Keratinocyte (primary cell): ENCODE measurements around the gene LIN52. TPM values are rescaled to one million over a fixed set of nuclear protein-coding genes. Genes with fewer than 3 reads are reported as not detected.
"Not testable (repeated sequence)": the region's sequence is repeated elsewhere in the genome, so short reads cannot be mapped to it uniquely, and the experiment has no call there.

ENCODE experiments used
- DNase-seq: peaks from one replicate; pipeline ENCODE4 v3.0.0-alpha.2; 2011; ENCODE audit warnings: low read depth, missing footprints, low spot score
- FAIRE-seq: peaks from 2 replicates; lab custom pipeline; 2011; peaks lifted over from hg19 to GRCh38; lab: Jason Lieb, UNC
- H2AFZ ChIP-seq: 2 replicates; pipeline ENCODE4 v1.6.0; 2012; ENCODE audit warnings: low read length, control low read depth, inconsistent platforms; ENCODE audit not compliant: control insufficient read depth
- H3K27ac ChIP-seq: 2 replicates; pipeline ENCODE4 v1.5.1; 2011; ENCODE audit warnings: low read length; ENCODE audit not compliant: control insufficient read depth, insufficient read depth
- H3K27me3 ChIP-seq: 3 replicates; pipeline ENCODE4 v1.6.0; 2011; ENCODE audit warnings: low read length; ENCODE audit not compliant: control insufficient read depth, insufficient read depth; ENCODE audit errors: extremely low read depth
- H3K36me3 ChIP-seq, 2 experiments: 2 replicates in 1 of 2; 3 replicates in 1 of 2; pipeline ENCODE4 v1.5.1; 2011; ENCODE audit warnings: low read length in 2 of 2, mild to moderate bottlenecking in 1 of 2; ENCODE audit not compliant: control insufficient read depth in 2 of 2, insufficient read depth in 2 of 2; ENCODE audit errors: extremely low read depth in 1 of 2
- H3K4me1 ChIP-seq: 3 replicates; pipeline ENCODE4 v1.5.1; 2011; ENCODE audit warnings: low read length; ENCODE audit not compliant: control insufficient read depth, insufficient read depth; ENCODE audit errors: extremely low read depth
- H3K4me2 ChIP-seq: 3 replicates; pipeline ENCODE4 v1.6.0; 2011; ENCODE audit warnings: low read depth, low read length; ENCODE audit not compliant: control insufficient read depth, insufficient read depth; ENCODE audit errors: extremely low read depth
- H3K4me3 ChIP-seq, 3 experiments: fragments of 200-600 bp in 1 of 3; sonication (generic) in 1 of 3; 2 replicates in 2 of 3; 3 replicates in 1 of 3; pipeline ENCODE4 v1.5.1; 2011 to 2016; ENCODE audit warnings: low read length in 3 of 3, mild to moderate bottlenecking in 3 of 3, control low read depth in 2 of 3, inconsistent platforms in 1 of 3, low read depth in 1 of 3, mixed read lengths in 1 of 3, mixed run types in 1 of 3, moderate library complexity in 1 of 3; ENCODE audit not compliant: control insufficient read depth in 2 of 3, insufficient read depth in 2 of 3; ENCODE audit errors: extremely low read depth in 1 of 3
- H3K79me2 ChIP-seq: 2 replicates; pipeline ENCODE4 v1.6.0; 2012; ENCODE audit warnings: low read length; ENCODE audit not compliant: control insufficient read depth, insufficient read depth
- H3K9ac ChIP-seq: 3 replicates; pipeline ENCODE4 v1.6.0; 2011; ENCODE audit warnings: low read length; ENCODE audit not compliant: control insufficient read depth, insufficient read depth; ENCODE audit errors: extremely low read depth
- H3K9me1 ChIP-seq: 3 replicates; pipeline ENCODE4 v1.6.0; 2011; ENCODE audit warnings: low read length; ENCODE audit not compliant: control insufficient read depth, insufficient read depth; ENCODE audit errors: extremely low read depth
- H3K9me3 ChIP-seq: 2 replicates; pipeline ENCODE4 v1.5.1; 2012; ENCODE audit warnings: low read depth, low read length; ENCODE audit not compliant: control insufficient read depth
- H4K20me1 ChIP-seq: 3 replicates; pipeline ENCODE4 v1.6.0; 2011; ENCODE audit warnings: low read length; ENCODE audit not compliant: control insufficient read depth, insufficient read depth; ENCODE audit errors: extremely low read depth
- EZH2 ChIP-seq: IDR thresholded peaks from one replicate; pipeline ENCODE4 v1.6.1; 2012; ENCODE audit warnings: inconsistent platforms, mild to moderate bottlenecking, low read length, moderate library complexity
- dilution Hi-C: fragments of 300-500 bp; cut with MboI; formaldehyde crosslinking; loops from one replicate; pipeline ENCODE4 v1.7.0; 2020; ENCODE audit warnings: low sequenced_read_pairs; ENCODE audit not compliant: extremely low pct_ligation_motif_present
- polyA plus RNA-seq, 5 experiments: library from polyadenylated mRNA; depleted of rRNA in 3 of 5; stranded (reverse) in 3 of 5; stranded (forward) in 1 of 5; unstranded in 1 of 5; fragments of >200 nt; gene quantifications; 1 replicate in 1 of 5; 2 replicates in 3 of 5; 3 replicates in 1 of 5; pipeline versions ENCODE4 v1.2.1 to v1.2.3, GENCODE V29; 2011 to 2012; ENCODE audit warnings: missing spikeins in 2 of 5, low read depth in 1 of 5, low replicate concordance in 1 of 5
- TF ChIP-seq, protein P1 (sequence below), 3 experiments: IDR thresholded peaks in 1 of 3; conservative IDR thresholded peaks in 1 of 3; optimal IDR thresholded peaks in 1 of 3; 2 replicates in 2 of 3; 3 replicates in 1 of 3; pipeline versions ENCODE3 to v1.5.1; 2011; ENCODE audit warnings: low read length in 3 of 3, mild to moderate bottlenecking in 3 of 3, moderate library complexity in 2 of 3, control low read depth in 1 of 3, inconsistent platforms in 1 of 3; ENCODE audit not compliant: insufficient read depth in 2 of 3; ENCODE audit errors: extremely low read depth in 1 of 3

The LIN52 gene
- polyA plus RNA-seq, 1 donor (not counting 4 experiments of a cell fraction or from before 2014, with no cell fraction given) = 6.8 TPM

DNA sequence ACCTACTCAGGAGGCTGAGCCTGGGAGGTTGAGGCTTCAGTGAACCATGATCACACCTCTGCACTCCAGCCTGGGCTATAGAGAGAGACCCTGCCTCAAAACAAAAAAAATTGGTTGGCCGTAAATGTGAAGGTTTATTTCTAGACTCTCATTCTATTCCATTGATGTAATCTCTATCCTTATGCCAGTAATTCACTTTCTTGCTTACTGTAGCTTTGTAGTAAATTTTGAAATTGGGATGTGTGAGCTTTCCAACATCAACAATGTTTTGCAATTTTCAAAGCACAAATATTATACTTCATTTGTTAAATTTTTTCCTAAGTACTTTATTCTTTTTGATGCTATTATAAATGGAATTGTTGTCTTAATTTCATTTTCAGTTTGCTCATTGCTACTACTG lies 24.6 kb downstream of the LIN52 start:
- H3K4me2 ChIP-seq = no peak overlapping the region
- H3K4me3 ChIP-seq = no peak overlapping the region
- H3K9ac ChIP-seq = no peak overlapping the region
- DNase-seq (no peak), FAIRE-seq (no peak)
- H3K4me1 ChIP-seq = no peaks in the 10 kb centered on the region
- no peaks in the 10 kb centered on the region for H3K27me3 ChIP-seq
- no peak overlapping the region for H3K27ac ChIP-seq
- no peak overlapping the region for H2AFZ ChIP-seq
- no peaks in the 10 kb centered on the region for H3K79me2 ChIP-seq
- H3K9me1 ChIP-seq = no peaks in the 10 kb centered on the region
- H3K36me3 ChIP-seq = no peaks in the 10 kb centered on the region
- no peak for TF ChIP-seq EZH2
- TF ChIP-seq, protein P1, sequence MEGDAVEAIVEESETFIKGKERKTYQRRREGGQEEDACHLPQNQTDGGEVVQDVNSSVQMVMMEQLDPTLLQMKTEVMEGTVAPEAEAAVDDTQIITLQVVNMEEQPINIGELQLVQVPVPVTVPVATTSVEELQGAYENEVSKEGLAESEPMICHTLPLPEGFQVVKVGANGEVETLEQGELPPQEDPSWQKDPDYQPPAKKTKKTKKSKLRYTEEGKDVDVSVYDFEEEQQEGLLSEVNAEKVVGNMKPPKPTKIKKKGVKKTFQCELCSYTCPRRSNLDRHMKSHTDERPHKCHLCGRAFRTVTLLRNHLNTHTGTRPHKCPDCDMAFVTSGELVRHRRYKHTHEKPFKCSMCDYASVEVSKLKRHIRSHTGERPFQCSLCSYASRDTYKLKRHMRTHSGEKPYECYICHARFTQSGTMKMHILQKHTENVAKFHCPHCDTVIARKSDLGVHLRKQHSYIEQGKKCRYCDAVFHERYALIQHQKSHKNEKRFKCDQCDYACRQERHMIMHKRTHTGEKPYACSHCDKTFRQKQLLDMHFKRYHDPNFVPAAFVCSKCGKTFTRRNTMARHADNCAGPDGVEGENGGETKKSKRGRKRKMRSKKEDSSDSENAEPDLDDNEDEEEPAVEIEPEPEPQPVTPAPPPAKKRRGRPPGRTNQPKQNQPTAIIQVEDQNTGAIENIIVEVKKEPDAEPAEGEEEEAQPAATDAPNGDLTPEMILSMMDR (optimal IDR thresholded peaks at IDR 0.05 in 1 of 3, IDR thresholded peaks at IDR 0.05 in 1 of 3, conservative IDR thresholded peaks at IDR 0.05 in 1 of 3; ENCODE audit: extremely low read depth in 1 of 3, insufficient read depth in 2 of 3, low read length in 3 of 3) = no peak
- no peaks in the 10 kb centered on the region for H3K9me3 ChIP-seq
- H4K20me1 ChIP-seq = no peaks in the 10 kb centered on the region
- dilution Hi-C loops = no loop called here

DNA sequence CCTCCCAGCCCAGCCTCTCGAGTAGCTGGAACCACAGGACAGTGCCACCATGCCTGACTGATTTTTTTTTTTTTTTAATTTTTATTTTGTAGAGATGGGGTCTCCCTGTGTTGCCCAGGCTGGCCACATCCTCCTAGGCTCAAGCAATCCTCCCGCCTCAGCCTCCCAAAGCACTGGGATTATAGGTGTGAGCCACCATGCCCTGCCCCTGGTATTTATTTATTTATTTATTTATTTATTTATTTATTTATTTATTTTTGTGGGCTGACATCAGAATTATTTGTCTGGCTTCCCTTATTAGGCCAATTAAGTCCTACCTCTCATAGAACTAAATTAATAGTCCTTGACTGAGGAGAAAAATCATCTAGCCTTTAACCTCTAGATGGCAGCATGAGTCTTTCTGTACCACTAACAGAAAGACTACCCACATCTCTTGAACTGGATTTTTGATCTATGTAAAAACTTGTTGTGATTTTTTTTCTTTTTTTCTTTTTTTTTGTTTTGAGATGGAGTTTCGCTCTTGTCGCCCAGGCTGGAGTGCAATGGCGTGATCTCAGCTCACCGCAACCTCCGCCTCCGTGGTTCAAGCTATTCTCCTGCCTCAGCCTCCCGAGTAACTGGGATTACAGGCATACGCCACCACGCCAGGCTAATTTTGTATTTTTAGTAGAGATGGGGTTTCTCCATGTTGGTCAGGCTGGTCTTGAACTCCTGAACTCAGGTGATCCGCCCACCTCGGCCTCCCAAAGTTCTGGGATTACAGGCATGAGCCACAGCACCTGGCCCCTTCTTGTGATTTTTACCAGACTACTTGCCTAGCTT lies 26.9 kb downstream of the LIN52 start:
- H3K9me1 ChIP-seq, H3K36me3 ChIP-seq, DNase-seq, H3K4me3 ChIP-seq, H3K9me3 ChIP-seq, H3K4me2 ChIP-seq, H3K79me2 ChIP-seq, H3K9ac ChIP-seq, H3K27ac ChIP-seq, H3K4me1 ChIP-seq, H4K20me1 ChIP-seq, dilution Hi-C loops, H2AFZ ChIP-seq, H3K27me3 ChIP-seq, FAIRE-seq: not testable (repeated sequence)
- TF ChIP-seq, protein P1 (optimal IDR thresholded peaks at IDR 0.05 in 1 of 3, IDR thresholded peaks at IDR 0.05 in 1 of 3, conservative IDR thresholded peaks at IDR 0.05 in 1 of 3; ENCODE audit: extremely low read depth in 1 of 3, insufficient read depth in 2 of 3, low read length in 3 of 3) = peak in 2 of 3 experiments; percentile 30 to 47

DNA sequence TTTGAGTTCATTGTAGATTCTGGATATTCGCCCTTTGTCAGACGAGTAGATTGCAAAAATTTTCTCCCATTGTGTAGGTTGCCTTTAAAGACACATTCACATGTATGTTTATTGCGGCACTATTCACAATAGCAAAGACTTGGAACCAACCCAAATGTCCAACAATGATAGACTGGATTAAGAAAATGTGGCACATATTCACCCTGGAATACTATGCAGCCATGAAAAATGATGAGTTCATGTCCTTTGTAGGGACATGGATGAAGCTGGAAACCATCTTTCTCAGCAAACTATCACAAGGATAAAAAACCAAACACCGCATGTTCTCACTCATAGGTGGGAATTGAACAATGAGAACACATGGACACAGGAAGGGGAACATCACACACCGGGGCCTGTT lies 40.7 kb downstream of the LIN52 start:
- H3K79me2 ChIP-seq, DNase-seq, H3K4me3 ChIP-seq, H3K27ac ChIP-seq, dilution Hi-C loops, H3K9ac ChIP-seq, H3K9me3 ChIP-seq, H3K4me1 ChIP-seq, H2AFZ ChIP-seq, FAIRE-seq, H3K36me3 ChIP-seq, H4K20me1 ChIP-seq, H3K9me1 ChIP-seq, H3K4me2 ChIP-seq, H3K27me3 ChIP-seq: not testable (repeated sequence)
